HG03175 (cell line): ENCODE results near the gene SSPN.

Experiments used
- ATAC-seq: cut with Tn5 transposase; IDR thresholded peaks from one replicate; pipeline ENCODE4 v1.9.1; 2021; ENCODE audit warnings: mild to moderate bottlenecking, moderate library complexity; ENCODE audit not compliant: unreplicated experiment

SSPN gene, protein sequence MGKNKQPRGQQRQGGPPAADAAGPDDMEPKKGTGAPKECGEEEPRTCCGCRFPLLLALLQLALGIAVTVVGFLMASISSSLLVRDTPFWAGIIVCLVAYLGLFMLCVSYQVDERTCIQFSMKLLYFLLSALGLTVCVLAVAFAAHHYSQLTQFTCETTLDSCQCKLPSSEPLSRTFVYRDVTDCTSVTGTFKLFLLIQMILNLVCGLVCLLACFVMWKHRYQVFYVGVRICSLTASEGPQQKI

DNA sequence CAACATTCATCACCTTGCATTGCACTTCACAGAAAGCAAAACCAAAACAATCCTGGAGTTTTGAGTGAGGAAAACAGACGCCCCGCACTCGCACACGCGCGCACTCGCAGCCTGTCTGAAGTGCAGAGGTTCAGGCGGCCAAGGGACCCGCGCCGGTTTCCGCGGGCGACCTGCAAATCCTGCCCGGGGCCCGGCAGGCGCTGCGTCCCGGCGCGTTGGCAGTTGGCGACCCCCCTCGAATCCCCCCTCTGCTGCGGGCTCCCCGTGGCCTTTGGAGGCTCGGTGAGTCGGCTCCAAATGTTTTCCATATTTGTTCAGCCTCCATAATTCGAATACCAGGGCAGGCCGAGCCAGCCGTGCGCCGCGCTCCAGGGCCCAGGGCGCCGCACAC, at the start of gene SSPN:
Gene SSPN, plus strand, starts transcription at position 324 of the 391 bp plus-strand sequence. CDS start 100 bp downstream, outside the sequence.
- peak; percentile 50 for ATAC-seq

DNA sequence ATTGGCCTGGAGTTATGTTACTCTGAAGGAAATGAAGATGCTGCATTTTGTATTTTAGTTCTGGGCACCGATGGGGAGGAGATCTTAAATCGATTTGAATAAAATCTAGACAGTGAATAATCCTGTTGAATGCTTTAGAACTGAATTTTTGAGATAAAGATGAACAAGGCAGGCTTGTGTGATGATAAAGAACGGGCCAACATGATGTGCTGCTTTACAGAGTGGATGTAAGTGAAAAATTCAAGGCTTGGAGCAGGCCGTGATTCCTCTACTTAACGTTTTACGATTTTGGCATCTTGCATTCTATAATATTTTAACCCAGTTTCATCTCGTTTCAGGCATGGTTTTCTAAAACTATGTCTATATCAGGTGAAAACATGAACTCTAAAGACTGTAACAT, 47.1 kb upstream of the SSPN start:
- ATAC-seq = no peak

DNA sequence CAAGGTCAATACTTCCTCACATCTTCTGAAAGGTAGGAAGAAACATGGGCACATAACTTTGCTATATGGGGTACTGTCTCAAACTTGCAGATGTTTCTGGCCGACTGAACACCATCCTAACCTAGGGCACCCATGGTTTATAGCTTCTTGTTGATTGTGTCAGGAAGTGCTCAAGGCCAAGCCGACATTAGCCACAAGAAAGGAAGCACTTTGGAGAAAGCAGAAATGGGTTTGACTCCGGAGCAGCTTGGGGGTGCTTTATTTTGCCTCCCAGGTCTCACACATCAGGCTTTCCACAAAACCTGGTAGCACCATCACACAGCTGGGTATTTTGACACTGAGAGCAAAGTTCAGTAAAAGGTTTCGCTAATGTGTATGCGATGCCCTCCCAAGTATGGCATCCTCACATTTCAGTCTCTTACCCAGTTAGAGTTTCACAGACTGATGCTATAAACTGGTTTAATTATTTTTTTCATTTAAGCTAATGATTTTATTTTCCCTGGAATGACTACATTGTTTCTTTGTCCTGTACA, 45.3 kb upstream of the SSPN start:
- no peak for ATAC-seq

DNA sequence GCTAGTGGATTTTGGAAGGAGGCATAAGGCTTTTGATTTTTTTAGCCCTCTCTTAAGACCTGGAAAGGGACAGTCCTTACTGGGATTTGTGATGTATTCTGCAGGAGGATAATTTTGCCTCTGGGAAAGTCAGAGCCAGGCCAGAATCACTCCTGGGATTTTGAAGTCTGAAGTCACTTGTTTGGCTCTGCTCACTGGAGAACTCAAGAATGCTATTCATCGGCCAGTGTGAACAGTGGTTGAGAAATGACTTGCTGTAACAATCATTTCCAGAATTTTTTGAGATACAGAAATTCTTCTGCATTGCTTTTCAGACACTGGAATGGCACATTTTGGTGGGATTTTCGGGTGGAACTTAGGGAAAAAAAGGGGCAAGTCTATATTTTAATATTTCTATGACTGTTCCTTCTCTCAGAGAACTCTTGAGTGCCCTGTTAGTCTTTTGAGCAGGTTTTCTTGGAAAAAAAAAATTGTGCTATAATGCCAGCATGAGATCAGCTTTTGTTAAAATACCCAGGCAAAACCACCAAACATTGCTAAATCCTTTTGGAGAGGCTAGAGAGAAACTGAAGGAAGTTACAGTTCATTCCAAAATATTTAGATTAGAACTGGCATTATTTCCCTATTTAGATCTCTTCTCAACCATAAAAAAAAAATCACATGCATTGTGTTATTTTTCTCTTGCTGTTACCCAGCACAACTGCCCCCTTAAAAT, 44.5 kb upstream of the SSPN start:
- no peak for ATAC-seq

DNA sequence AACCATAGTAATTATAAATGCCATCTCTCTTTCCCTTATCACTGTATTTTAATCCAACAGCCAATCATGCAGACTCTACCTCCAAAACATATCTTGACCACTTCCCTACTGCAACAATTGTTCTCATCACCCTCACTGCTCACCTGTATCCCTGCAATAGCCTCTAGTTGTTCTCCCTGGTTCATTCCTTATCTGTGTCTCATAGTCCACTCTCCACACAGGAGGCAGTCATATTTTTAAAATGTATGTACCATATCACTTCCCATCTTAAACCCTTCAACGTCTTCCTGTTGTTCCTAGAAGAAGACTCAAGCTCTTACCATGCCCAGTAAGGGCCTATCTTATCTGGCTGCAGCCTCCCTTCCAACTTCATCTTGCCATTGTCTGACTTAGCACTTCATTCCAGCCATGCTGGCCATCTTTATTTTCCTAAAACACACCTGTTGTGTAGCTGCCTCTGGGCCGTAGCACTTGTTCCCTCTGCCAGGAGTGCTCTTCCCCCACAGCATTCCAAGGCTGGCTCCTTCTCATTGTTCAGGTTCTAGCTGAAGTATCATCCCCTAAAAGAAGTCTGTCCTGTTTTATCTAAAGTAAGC, 42.8 kb upstream of the SSPN start:
- no peak for ATAC-seq

DNA sequence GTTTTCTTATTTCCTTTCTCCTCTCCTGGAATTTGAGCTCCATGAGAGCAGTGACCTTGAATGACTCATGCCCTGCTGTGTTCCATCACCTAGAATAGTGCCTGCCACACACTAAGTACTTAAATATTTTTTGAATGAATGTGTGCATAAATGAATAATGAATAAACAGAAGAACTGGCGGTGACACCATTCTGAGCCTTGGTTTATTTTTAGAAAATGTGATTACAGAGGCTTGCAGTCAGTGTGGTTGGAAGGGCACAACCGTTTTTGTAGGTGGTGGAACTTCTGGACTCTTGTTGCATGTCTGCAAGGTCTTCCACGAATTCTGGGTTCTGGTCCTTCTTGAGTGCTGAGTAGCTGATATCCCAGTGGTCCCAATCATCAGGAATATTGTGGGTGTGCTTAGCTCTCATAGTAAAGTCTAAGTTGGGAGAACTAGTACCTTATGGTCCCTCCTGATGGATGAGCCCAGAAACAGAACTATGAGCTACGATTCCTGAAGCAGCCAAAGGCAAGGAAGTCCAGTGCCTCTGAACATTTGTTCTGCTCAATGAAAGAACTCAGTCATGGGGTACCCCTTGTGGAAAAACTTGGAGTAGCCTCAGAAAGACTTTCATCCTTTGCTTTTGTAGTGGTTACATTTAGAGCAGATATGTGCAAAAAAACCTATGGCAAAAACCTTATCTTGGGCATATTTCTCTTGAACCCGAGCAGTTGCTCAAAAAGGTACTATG, 41.8 kb upstream of the SSPN start:
- ATAC-seq = no peak

DNA sequence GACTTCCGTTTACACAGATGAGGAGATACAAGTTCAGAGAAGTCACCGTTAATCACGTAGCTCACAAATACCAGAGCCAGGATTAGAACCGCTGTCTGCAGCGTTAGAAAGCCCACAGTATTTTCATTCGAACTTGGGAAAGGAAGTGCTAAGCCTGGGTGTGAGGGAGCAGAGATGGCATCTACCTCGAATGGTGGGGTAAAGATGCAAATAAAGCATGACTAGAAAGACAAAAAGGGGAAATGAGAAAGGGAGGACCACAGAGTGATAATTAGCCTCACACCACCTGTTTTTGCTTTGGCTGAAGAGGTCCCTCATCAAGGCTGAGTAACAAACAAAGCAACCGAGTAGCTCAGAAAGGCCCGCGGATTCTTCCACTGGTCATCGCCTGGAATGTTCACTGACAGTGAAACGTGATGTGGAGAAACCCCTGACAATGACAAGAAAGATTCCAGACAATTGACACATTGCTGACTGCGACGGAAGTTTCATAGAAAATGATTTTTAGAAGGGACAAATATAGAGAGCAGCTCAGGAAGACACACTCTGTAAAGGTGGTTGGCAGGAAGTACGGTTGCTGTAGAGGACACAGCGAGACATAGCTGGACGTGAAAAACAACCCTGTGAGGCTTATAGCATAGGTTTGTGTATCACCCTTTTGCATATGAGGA, 39.0 kb upstream of the SSPN start:
- ATAC-seq = peak; percentile 83

DNA sequence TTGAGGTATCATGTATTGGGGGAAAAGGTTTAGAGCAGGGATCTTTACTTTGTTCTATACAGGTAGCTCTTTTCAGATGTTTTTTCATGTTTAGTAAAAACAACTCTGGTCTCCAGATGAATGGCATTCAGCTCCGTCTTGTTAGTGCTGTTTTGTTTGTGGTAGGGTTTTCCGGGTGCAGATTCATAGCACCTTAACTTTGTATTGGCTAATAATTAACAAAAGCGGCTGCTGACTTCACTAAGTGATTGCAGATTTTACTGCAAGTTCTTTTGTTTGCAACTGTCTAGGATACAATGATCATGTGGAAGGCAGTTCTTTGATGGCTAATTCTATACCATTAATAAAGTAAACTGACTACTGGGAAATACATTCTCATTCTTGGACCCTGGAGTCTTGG, 38.4 kb upstream of the SSPN start:
- peak; percentile 23 for ATAC-seq

DNA sequence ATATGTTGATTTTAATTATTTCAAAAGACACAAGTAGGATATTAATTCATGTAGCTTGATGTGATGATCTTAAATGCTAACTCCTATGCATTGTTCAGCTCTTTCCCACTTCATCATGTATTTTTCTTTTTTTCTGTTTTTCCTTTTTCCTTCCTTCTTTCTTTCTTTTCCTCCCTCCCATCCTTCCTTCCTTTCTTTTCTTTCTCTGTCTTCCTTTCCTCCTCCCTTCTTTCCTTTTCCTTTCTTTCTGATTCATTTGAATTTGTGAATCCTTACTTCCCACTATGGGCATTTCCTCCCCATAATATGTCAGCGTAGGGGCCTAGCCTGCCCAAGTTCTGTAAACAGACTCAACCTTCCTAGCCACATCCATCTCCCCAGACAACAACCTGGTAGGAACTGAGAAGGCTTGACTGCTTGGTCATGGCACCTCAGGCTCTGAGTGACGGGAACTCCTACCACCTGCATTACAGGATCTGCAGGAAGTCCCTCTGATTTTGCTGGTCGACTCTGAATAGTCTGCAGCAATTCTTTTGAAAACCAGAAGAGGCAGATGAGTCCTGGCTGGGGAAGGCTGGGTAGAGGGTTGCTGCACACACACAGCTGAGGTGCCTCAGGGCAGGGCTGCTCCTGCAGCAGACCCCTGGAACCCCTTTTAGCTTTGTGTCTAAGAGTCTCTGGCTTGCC, 37.2 kb upstream of the SSPN start:
- ATAC-seq = no peak

DNA sequence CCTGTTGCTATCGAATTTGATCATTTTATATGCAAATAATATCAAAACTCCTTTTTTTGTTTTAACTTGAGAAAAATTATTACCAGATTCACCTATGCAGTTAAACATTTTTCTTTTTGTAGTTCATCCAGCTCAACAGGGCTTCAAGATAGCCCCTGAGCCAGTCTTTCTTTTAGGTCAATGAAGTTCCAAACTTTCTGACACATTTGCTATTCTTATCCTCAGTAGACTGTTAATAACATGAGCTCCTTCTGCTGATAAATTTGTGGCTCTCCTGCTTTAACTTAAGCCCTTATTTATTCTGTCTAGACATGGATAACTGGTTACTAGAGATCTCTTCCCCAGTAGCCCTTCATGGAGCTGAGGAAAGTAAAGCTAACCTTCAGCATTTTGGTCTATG, 33.2 kb upstream of the SSPN start:
- no peak for ATAC-seq

DNA sequence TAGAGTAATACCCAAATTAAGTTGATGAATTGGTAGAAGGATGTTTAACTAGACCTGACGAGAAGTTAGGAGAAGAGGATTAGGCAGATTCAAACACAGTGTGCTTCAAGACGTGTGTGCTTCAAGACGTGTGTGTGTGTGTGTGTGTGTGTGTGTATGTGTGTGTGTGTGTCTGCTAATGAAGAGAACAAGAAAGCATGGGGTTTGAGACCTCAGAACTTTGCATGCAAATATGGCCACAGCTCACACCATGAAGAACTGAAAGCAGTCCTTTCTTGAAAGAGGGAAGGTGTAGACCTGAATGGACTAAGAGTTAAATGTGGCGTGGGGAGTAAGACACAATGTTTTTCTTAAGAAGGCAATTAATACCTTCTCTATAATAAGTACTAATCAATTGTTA, 32.5 kb upstream of the SSPN start:
- ATAC-seq = no peak

DNA sequence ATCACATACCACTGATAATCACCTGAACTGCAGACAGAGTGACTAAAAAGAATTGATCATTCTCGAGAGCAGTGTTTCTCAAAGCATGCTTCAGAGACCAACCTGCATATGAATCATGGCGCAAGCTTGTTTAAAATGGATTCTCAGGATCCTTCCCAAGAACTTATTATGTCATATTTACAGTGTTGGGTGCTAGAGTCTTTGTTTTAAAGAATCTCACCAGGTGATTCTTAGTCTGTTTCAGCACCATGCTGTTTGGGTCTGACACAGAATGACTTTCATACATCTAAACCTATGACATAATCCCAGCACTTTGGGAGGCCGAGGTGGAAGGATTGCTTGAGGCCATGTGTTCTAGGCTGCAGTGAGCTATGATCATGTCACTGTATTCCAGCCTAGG, 31.3 kb upstream of the SSPN start:
- ATAC-seq = no peak

DNA sequence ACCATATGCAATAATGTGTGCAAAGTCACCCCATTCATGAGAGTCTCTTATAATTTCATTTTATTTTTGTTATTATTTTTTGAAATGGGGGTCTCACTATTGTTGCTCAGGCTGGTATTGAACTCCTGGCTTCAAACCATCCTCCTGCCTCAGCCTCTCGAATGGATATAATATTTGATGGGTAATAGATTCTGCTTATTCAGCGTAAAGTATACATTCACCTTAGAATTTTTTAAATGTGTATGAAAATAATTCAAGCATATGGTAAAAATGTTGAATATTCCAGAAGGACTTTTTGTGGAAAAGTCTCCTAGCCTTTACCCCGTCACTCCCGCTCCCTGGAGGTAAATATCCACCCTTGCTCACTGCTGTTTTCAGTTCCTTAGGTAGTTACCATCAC, 23.4 kb upstream of the SSPN start:
- no peak for ATAC-seq

DNA sequence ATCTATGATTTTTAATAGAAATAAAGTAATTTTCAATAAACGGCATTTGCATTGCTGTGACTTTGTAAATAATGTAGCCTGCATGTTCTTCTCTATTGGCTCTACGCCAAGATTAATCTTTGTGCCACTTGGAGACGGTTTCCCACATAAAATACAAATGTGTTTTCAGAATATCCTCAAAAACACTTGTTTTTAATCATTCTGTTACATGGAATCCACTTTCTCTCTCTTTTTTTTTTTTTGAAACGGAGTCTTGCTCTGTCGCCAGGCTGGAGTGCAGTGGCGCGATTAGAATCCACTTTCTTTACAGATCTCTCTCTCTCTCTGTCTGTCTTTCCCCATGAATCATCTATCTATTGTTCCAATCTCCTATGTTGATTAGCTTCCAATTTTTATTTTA, 22.8 kb upstream of the SSPN start:
- ATAC-seq = no peak

DNA sequence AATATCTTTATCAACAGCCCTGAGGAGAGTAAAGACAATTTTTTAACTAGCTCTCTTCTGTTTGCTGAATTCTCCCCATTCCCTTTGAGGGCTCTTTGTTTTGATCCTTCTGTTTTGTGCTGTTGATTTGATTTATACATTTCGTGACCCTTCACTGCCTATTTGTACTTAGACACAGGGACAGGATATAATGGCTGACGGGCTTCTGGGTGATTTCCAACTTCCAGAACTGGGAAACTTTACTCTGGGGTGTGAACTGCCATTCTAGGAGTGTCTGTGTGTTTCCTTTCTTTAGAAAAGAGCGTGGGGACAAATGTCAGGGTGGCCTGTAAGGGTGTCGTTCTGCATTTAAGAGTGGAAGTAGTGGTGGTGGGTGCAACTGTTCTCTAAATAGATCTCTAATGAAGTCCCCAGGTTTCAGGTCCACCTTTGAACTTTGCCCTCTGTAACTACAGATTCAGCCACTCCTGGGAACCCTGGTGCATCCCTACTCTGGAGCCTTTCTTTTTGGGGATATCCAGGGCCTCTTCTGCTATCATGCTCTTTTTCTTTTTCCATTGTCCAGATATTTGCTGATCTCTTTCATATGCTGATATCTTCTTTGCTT, 22.3 kb upstream of the SSPN start:
- ATAC-seq = no peak

DNA sequence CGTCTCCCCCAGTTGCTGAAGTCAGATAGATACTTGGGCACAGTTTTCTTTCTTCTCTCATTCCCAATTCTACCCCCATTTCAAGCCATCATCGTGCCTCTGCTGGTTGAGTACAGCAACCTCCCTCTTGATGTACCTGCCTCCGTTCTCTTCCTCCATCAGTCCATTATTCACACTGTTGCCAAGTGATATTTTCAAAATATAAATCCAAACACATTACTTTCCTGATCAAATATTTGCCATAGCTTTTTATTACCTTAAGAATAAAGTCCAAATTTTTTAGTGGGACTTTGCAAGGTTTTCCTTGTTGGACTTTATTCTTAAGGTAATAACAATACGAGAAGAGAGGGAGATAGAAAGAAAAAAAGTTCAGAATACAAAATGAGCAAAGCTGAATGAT, 18.6 kb upstream of the SSPN start:
- ATAC-seq = no peak

DNA sequence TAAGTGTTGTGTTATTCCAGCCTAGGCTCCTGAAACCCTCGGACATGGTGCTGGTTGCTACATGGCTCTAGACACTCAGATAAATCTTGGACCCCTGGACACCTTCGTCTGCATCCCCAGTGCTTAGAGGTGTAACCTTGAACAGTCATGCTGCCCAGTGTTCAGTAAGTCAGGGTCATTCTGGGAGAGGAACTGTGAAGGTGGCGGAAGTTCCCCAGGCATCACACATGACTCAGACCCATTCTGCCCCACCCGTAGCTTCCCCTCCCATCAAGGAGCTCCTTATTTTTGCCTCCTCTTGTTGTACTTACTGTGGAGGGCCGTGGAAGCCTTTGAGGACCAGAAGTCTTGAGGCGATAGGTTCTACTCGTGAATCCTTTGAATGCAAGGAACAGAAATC, 18.1 kb upstream of the SSPN start:
- ATAC-seq = no peak

DNA sequence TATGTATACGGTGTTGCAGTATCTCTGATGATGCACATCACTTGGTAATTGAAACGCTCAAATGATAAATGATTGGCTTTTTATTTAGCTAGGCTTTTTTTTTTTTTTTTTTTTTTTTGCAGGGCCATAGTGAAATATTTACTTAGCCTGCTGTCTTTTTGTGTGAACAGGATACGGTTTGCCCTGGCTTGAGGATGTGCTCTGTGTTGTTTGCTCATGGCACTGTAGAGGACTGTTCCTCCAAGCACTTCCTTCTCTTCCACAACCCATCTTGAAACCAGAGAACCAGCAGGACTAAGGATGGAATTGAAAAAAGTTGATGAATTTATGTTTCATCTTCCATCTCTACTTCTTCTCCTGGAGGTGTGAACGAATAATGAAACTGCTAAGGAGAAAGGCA, 15.5 kb upstream of the SSPN start:
- no peak for ATAC-seq

DNA sequence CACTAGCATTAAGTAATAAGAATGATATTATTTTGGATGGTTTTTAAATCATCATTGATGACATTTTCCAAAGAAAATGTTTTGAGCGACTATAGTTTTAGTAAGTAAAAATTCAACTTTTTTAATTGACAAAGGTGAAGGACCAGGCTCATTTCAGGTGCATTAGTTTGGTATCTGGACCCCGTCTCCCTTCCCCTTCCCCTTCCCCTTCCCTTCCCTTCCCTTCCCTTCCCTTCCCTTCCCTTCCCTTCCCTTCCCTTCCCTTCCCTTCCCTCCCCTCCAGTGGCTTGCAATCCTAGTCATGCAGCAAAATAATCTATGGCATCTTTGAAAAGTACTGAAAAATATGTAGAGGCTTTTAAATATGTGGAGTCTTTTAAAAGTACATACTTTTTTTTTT, 13.0 kb upstream of the SSPN start:
- ATAC-seq = no peak
